Fibroblast of lung (primary cell): ENCODE results near the gene CFAP45. TPM values are rescaled to one million over a fixed set of nuclear protein-coding genes. Genes with fewer than 3 reads are reported as not detected.

ENCODE experiments used
- DNase-seq, 2 donors: peaks; one replicate each; pipeline versions ENCODE4 v3.0.0 to v3.0.0-alpha.2; 2010; ENCODE audit warnings: low read depth in 2 of 2
- H2AFZ ChIP-seq: 2 replicates; pipeline ENCODE4 v1.5.1; 2012; ENCODE audit warnings: low read length, control low read depth, inconsistent platforms
- H3K27ac ChIP-seq: 2 replicates; pipeline ENCODE4 v1.5.1; 2011; ENCODE audit warnings: low read length, control low read depth; ENCODE audit not compliant: insufficient read depth
- H3K27me3 ChIP-seq: 2 replicates; pipeline ENCODE4 v1.5.1; 2011; ENCODE audit warnings: mild to moderate bottlenecking, low read length; ENCODE audit not compliant: control insufficient read depth, insufficient read depth
- H3K36me3 ChIP-seq: 2 replicates; pipeline ENCODE4 v1.5.1; 2011; ENCODE audit warnings: low read length; ENCODE audit not compliant: control insufficient read depth, insufficient read depth
- H3K4me1 ChIP-seq: 2 replicates; pipeline ENCODE4 v1.5.1; 2011; ENCODE audit warnings: low read length; ENCODE audit not compliant: control insufficient read depth, insufficient read depth; ENCODE audit errors: extremely low read depth
- H3K4me2 ChIP-seq: 2 replicates; pipeline ENCODE4 v1.5.1; 2011; ENCODE audit warnings: low read length, control low read depth; ENCODE audit not compliant: insufficient read depth; ENCODE audit errors: extremely low read depth
- H3K4me3 ChIP-seq, 4 experiments: fragments of 200-600 bp in 1 of 4; sonication (generic) in 1 of 4; replicated peaks in 1 of 4; 2 replicates each; pipeline ENCODE4 v1.5.1; 2011 to 2016; ENCODE audit warnings: low read length in 4 of 4, low read depth in 3 of 4, mild to moderate bottlenecking in 3 of 4, control low read depth in 2 of 4, inconsistent platforms in 1 of 4, mixed read lengths in 1 of 4; ENCODE audit not compliant: insufficient read depth in 1 of 4; ENCODE audit errors: control extremely low read depth in 1 of 4
- H3K79me2 ChIP-seq: 2 replicates; pipeline ENCODE4 v1.5.1; 2012; ENCODE audit warnings: mild to moderate bottlenecking, low read length, inconsistent platforms; ENCODE audit not compliant: control insufficient read depth, insufficient read depth
- H3K9ac ChIP-seq: 2 replicates; pipeline ENCODE4 v1.5.1; 2011; ENCODE audit warnings: mild to moderate bottlenecking, low read length, control low read depth; ENCODE audit not compliant: insufficient read depth
- H3K9me3 ChIP-seq: 2 replicates; pipeline ENCODE4 v1.5.1; 2012; ENCODE audit warnings: low read depth, low read length; ENCODE audit not compliant: control insufficient read depth, insufficient read depth
- H4K20me1 ChIP-seq: 2 replicates; pipeline ENCODE4 v1.5.1; 2011; ENCODE audit warnings: low read length; ENCODE audit not compliant: control insufficient read depth, insufficient read depth; ENCODE audit errors: extremely low read depth
- CTCF ChIP-seq, 2 donors: IDR thresholded peaks in 1 of 2; conservative IDR thresholded peaks in 1 of 2; 1 replicate in 1 of 2; 2 replicates in 1 of 2; pipeline ENCODE4 v1.5.1; 2011 to 2012; ENCODE audit warnings: low read length in 2 of 2, control low read depth in 1 of 2, inconsistent platforms in 1 of 2, low read depth in 1 of 2, mild to moderate bottlenecking in 1 of 2
- EZH2 ChIP-seq: IDR thresholded peaks from 2 replicates; pipeline ENCODE4 v1.5.1; 2012; ENCODE audit warnings: low read length, control low read depth, mild to moderate bottlenecking; ENCODE audit errors: missing control alignments
- polyA plus RNA-seq, 2 donors: library from polyadenylated mRNA; depleted of rRNA in 1 of 2; stranded (reverse) in 1 of 2; unstranded in 1 of 2; fragments of >200 nt; gene quantifications; 2 replicates each; pipeline ENCODE4 v1.2.1, GENCODE V29; 2011 to 2012; ENCODE audit warnings: missing spikeins in 1 of 2
- total RNA-seq: library from RNA; depleted of rRNA; stranded (reverse); fragments of >200 nt; gene quantifications from 2 replicates; pipeline ENCODE4 v1.2.1, GENCODE V29; 2014

The CFAP45 gene
- total and polyA plus RNA-seq, 2 donors (not counting 1 experiment from before 2014, with no cell fraction given) = 1.2 to 1.5 TPM

- no peaks in the 10 kb centered on the region for H3K79me2 ChIP-seq
Measured at GRCh38 chr1:159935719-159936272, 35.8 kb upstream of the CFAP45 start.

GRCh38 chr1:159935305-159935704 lies 35.3 kb upstream of the CFAP45 start:
- Histone ChIP-seq H3K4me2 (no peak overlapping the region), H3K36me3 (no peaks in the 10 kb centered on the region), H3K9me3 (no peaks in the 10 kb centered on the region), H3K27me3 (peaks cover 11% of the 10 kb centered on the region), H3K27ac (no peak overlapping the region), H3K4me3 (no peak overlapping the region), H2AFZ (no peak overlapping the region), H3K4me1 (no peaks in the 10 kb centered on the region), H3K9ac (no peak overlapping the region), H3K79me2 (no peaks in the 10 kb centered on the region), H4K20me1 (no peaks in the 10 kb centered on the region)
- TF ChIP-seq CTCF (conservative IDR thresholded peaks at IDR 0.05 in 1 of 2, IDR thresholded peaks at IDR 0.05 in 1 of 2; ENCODE audit: low read depth in 1 of 2, low read length in 2 of 2) (no peak), EZH2 (no peak)
- DNase-seq = no peak

More at GRCh38 chr1:159935719-159936272, 35.8 kb upstream of the CFAP45 start:
- TF ChIP-seq CTCF (conservative IDR thresholded peaks at IDR 0.05 in 1 of 2, IDR thresholded peaks at IDR 0.05 in 1 of 2; ENCODE audit: low read depth in 1 of 2, low read length in 2 of 2) (no peak), EZH2 (no peak)
- no peak overlapping the region for H3K4me2 ChIP-seq
- H4K20me1 ChIP-seq = no peaks in the 10 kb centered on the region
- H3K4me3 ChIP-seq = no peak overlapping the region
- H3K36me3 ChIP-seq = no peaks in the 10 kb centered on the region
- H3K27ac ChIP-seq = no peak overlapping the region
- no peak for DNase-seq
- no peaks in the 10 kb centered on the region for H3K9me3 ChIP-seq
- H3K9ac ChIP-seq = no peak overlapping the region
- H3K27me3 ChIP-seq = peaks cover 15% of the 10 kb centered on the region
- H2AFZ ChIP-seq = no peak overlapping the region
- no peaks in the 10 kb centered on the region for H3K4me1 ChIP-seq

GRCh38 chr1:159934136-159935039 lies 34.4 kb upstream of the CFAP45 start:
- Histone ChIP-seq H3K9me3 (no peaks in the 10 kb centered on the region), H3K27me3 (peaks cover 11% of the 10 kb centered on the region), H4K20me1 (no peaks in the 10 kb centered on the region), H3K4me1 (no peaks in the 10 kb centered on the region), H3K36me3 (no peaks in the 10 kb centered on the region), H3K27ac (no peak overlapping the region), H3K9ac (no peak overlapping the region), H2AFZ (no peak overlapping the region), H3K4me2 (no peak overlapping the region), H3K4me3 (no peak overlapping the region), H3K79me2 (no peaks in the 10 kb centered on the region)
- no peak for DNase-seq
- TF ChIP-seq CTCF (conservative IDR thresholded peaks at IDR 0.05 in 1 of 2, IDR thresholded peaks at IDR 0.05 in 1 of 2; ENCODE audit: low read depth in 1 of 2, low read length in 2 of 2) = no peak
- no peak for TF ChIP-seq EZH2
